ENCODE results near the gene TGM1.

Gene TGM1

GRCh38 chr14:24286996-24287395 is 24.0 kb upstream of the TGM1 start:
- no peaks in the 10 kb centered on the region for H3K27me3 ChIP-seq (ENCODE audit: control insufficient read depth, insufficient read depth, low read length)
- H3K4me3 ChIP-seq (ENCODE audit: low read depth, low read length), result no peak overlapping the region
- H3K4me1 ChIP-seq (ENCODE audit: control insufficient read depth, insufficient read depth, low read length), result no peaks in the 10 kb centered on the region
- no peak overlapping the region for H3K9ac ChIP-seq (ENCODE audit: low read depth, low read length)
- peaks cover 12% of the 10 kb centered on the region for H3K36me3 ChIP-seq (ENCODE audit: control insufficient read depth, insufficient read depth, low read length)
- H3K9me3 ChIP-seq (ENCODE audit: control insufficient read depth, insufficient read depth, low read length), result no peaks in the 10 kb centered on the region

- no peaks in the 10 kb centered on the region for H3K4me1 ChIP-seq (ENCODE audit: control insufficient read depth, insufficient read depth, low read length)
- H3K9ac ChIP-seq (ENCODE audit: low read depth, low read length), result no peak overlapping the region
- no peaks in the 10 kb centered on the region for H3K36me3 ChIP-seq (ENCODE audit: control insufficient read depth, insufficient read depth, low read length)
- H3K4me3 ChIP-seq (ENCODE audit: low read depth, low read length), result no peak overlapping the region
- no peaks in the 10 kb centered on the region for H3K9me3 ChIP-seq (ENCODE audit: control insufficient read depth, insufficient read depth, low read length)
- no peaks in the 10 kb centered on the region for H3K27me3 ChIP-seq (ENCODE audit: control insufficient read depth, insufficient read depth, low read length)
These were observed 22.4 kb upstream of the TGM1 start for GRCh38 chr14:24285351-24285750.

GRCh38 chr14:24284501-24285035 is 21.6 kb upstream of the TGM1 start:
- Histone ChIP-seq H3K4me3 (ENCODE audit: low read depth, low read length) (no peak overlapping the region), H3K4me1 (ENCODE audit: control insufficient read depth, insufficient read depth, low read length) (no peaks in the 10 kb centered on the region), H3K9ac (ENCODE audit: low read depth, low read length) (no peak overlapping the region), H3K36me3 (ENCODE audit: control insufficient read depth, insufficient read depth, low read length) (no peaks in the 10 kb centered on the region), H3K27me3 (ENCODE audit: control insufficient read depth, insufficient read depth, low read length) (no peaks in the 10 kb centered on the region), H3K9me3 (ENCODE audit: control insufficient read depth, insufficient read depth, low read length) (no peaks in the 10 kb centered on the region)

- Histone ChIP-seq H3K4me3 (ENCODE audit: low read depth, low read length) (no peak overlapping the region), H3K4me1 (ENCODE audit: control insufficient read depth, insufficient read depth, low read length) (no peaks in the 10 kb centered on the region), H3K9ac (ENCODE audit: low read depth, low read length) (no peak overlapping the region), H3K36me3 (ENCODE audit: control insufficient read depth, insufficient read depth, low read length) (no peaks in the 10 kb centered on the region), H3K27me3 (ENCODE audit: control insufficient read depth, insufficient read depth, low read length) (no peaks in the 10 kb centered on the region), H3K9me3 (ENCODE audit: control insufficient read depth, insufficient read depth, low read length) (no peaks in the 10 kb centered on the region)
These were observed 21.0 kb upstream of the TGM1 start for GRCh38 chr14:24283796-24284460.

- Histone ChIP-seq H3K4me3 (ENCODE audit: low read depth, low read length) (no peak overlapping the region), H3K4me1 (ENCODE audit: control insufficient read depth, insufficient read depth, low read length) (no peaks in the 10 kb centered on the region), H3K9ac (ENCODE audit: low read depth, low read length) (no peak overlapping the region), H3K36me3 (ENCODE audit: control insufficient read depth, insufficient read depth, low read length) (no peaks in the 10 kb centered on the region), H3K27me3 (ENCODE audit: control insufficient read depth, insufficient read depth, low read length) (no peaks in the 10 kb centered on the region), H3K9me3 (ENCODE audit: control insufficient read depth, insufficient read depth, low read length) (no peaks in the 10 kb centered on the region)
These were observed 19.8 kb upstream of the TGM1 start for GRCh38 chr14:24282736-24283135.

- Histone ChIP-seq H3K9me3 (ENCODE audit: control insufficient read depth, insufficient read depth, low read length) (no peaks in the 10 kb centered on the region), H3K4me3 (ENCODE audit: low read depth, low read length) (no peak overlapping the region), H3K4me1 (ENCODE audit: control insufficient read depth, insufficient read depth, low read length) (no peaks in the 10 kb centered on the region), H3K27me3 (ENCODE audit: control insufficient read depth, insufficient read depth, low read length) (no peaks in the 10 kb centered on the region), H3K36me3 (ENCODE audit: control insufficient read depth, insufficient read depth, low read length) (no peaks in the 10 kb centered on the region), H3K9ac (ENCODE audit: low read depth, low read length) (no peak overlapping the region)
These were observed 18.7 kb upstream of the TGM1 start for GRCh38 chr14:24281636-24282035.

- H3K9ac ChIP-seq (ENCODE audit: low read depth, low read length), result no peak overlapping the region
- H3K4me3 ChIP-seq (ENCODE audit: low read depth, low read length), result no peak overlapping the region
- no peaks in the 10 kb centered on the region for H3K27me3 ChIP-seq (ENCODE audit: control insufficient read depth, insufficient read depth, low read length)
- no peaks in the 10 kb centered on the region for H3K9me3 ChIP-seq (ENCODE audit: control insufficient read depth, insufficient read depth, low read length)
- H3K4me1 ChIP-seq (ENCODE audit: control insufficient read depth, insufficient read depth, low read length), result no peaks in the 10 kb centered on the region
- H3K36me3 ChIP-seq (ENCODE audit: control insufficient read depth, insufficient read depth, low read length), result no peaks in the 10 kb centered on the region
These were observed 18.0 kb upstream of the TGM1 start for GRCh38 chr14:24280797-24281460.

- Histone ChIP-seq H3K27me3 (ENCODE audit: control insufficient read depth, insufficient read depth, low read length) (no peaks in the 10 kb centered on the region), H3K4me1 (ENCODE audit: control insufficient read depth, insufficient read depth, low read length) (no peaks in the 10 kb centered on the region), H3K9me3 (ENCODE audit: control insufficient read depth, insufficient read depth, low read length) (no peaks in the 10 kb centered on the region), H3K9ac (ENCODE audit: low read depth, low read length) (no peak overlapping the region), H3K4me3 (ENCODE audit: low read depth, low read length) (no peak overlapping the region), H3K36me3 (ENCODE audit: control insufficient read depth, insufficient read depth, low read length) (no peaks in the 10 kb centered on the region)
These were observed 16.6 kb upstream of the TGM1 start for GRCh38 chr14:24279301-24280186.

GRCh38 chr14:24278424-24278823 is 15.4 kb upstream of the TGM1 start:
- no peaks in the 10 kb centered on the region for H3K4me1 ChIP-seq (ENCODE audit: control insufficient read depth, insufficient read depth, low read length)
- H3K4me3 ChIP-seq (ENCODE audit: low read depth, low read length), result no peak overlapping the region
- H3K9ac ChIP-seq (ENCODE audit: low read depth, low read length), result no peak overlapping the region
- H3K9me3 ChIP-seq (ENCODE audit: control insufficient read depth, insufficient read depth, low read length), result no peaks in the 10 kb centered on the region
- no peaks in the 10 kb centered on the region for H3K27me3 ChIP-seq (ENCODE audit: control insufficient read depth, insufficient read depth, low read length)
- H3K36me3 ChIP-seq (ENCODE audit: control insufficient read depth, insufficient read depth, low read length), result no peaks in the 10 kb centered on the region

GRCh38 chr14:24277606-24278321 is 14.8 kb upstream of the TGM1 start:
- Histone ChIP-seq H3K9ac (ENCODE audit: low read depth, low read length) (no peak overlapping the region), H3K36me3 (ENCODE audit: control insufficient read depth, insufficient read depth, low read length) (no peaks in the 10 kb centered on the region), H3K27me3 (ENCODE audit: control insufficient read depth, insufficient read depth, low read length) (no peaks in the 10 kb centered on the region), H3K9me3 (ENCODE audit: control insufficient read depth, insufficient read depth, low read length) (no peaks in the 10 kb centered on the region), H3K4me1 (ENCODE audit: control insufficient read depth, insufficient read depth, low read length) (no peaks in the 10 kb centered on the region), H3K4me3 (ENCODE audit: low read depth, low read length) (no peak overlapping the region)

GRCh38 chr14:24277071-24277470 is 14.1 kb upstream of the TGM1 start:
- Histone ChIP-seq H3K4me1 (ENCODE audit: control insufficient read depth, insufficient read depth, low read length) (no peaks in the 10 kb centered on the region), H3K9ac (ENCODE audit: low read depth, low read length) (no peak overlapping the region), H3K9me3 (ENCODE audit: control insufficient read depth, insufficient read depth, low read length) (no peaks in the 10 kb centered on the region), H3K27me3 (ENCODE audit: control insufficient read depth, insufficient read depth, low read length) (no peaks in the 10 kb centered on the region), H3K4me3 (ENCODE audit: low read depth, low read length) (no peak overlapping the region), H3K36me3 (ENCODE audit: control insufficient read depth, insufficient read depth, low read length) (no peaks in the 10 kb centered on the region)
